Right lobe of liver (tissue), 4 donors: Measurements from ENCODE around the gene ALMS1.

Experiments used
- POLR2A ChIP-seq: fragments of 450-650 bp; IDR thresholded peaks from one replicate; pipeline ENCODE4 v1.6.1; 2017; ENCODE audit warnings: antibody characterized with exemption, mild to moderate bottlenecking
- TF ChIP-seq, protein P1 (sequence below), 4 donors: fragments of 200-600 bp in 3 of 4; fragments of 450-650 bp in 1 of 4; IDR thresholded peaks; one replicate each; pipeline versions ENCODE4 v1.5.1 to v1.8.0; 2016 to 2022; ENCODE audit warnings: antibody characterized with exemption in 4 of 4, mild to moderate bottlenecking in 2 of 4
- donor health status: DM: no; HTN: no; CAD: no.
- donor health status: DM: no; HTN: no; CAD: no.
- donor health status: DM: no; HTN: yes; CAD: no.

DNA sequence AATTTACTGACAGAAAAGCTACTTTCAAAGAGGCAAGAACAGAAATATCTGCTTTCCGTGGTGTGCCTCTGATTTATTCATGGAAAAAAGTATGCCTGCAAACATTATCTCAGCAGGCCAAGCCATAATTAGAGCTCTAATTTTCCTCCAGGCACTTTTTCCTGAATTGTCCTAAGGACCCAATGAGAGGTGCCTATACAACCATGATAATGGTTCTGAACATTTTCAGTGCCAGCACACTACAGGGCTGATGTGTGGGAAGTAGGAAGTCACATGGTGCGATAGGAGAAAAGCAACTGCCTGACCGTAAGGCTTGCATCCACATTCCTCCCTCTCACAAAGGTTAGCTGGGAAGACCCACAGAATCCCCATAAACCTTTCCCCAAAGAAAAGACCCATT is 46.4 kb upstream of the ALMS1 start:
- TF ChIP-seq, protein P1, sequence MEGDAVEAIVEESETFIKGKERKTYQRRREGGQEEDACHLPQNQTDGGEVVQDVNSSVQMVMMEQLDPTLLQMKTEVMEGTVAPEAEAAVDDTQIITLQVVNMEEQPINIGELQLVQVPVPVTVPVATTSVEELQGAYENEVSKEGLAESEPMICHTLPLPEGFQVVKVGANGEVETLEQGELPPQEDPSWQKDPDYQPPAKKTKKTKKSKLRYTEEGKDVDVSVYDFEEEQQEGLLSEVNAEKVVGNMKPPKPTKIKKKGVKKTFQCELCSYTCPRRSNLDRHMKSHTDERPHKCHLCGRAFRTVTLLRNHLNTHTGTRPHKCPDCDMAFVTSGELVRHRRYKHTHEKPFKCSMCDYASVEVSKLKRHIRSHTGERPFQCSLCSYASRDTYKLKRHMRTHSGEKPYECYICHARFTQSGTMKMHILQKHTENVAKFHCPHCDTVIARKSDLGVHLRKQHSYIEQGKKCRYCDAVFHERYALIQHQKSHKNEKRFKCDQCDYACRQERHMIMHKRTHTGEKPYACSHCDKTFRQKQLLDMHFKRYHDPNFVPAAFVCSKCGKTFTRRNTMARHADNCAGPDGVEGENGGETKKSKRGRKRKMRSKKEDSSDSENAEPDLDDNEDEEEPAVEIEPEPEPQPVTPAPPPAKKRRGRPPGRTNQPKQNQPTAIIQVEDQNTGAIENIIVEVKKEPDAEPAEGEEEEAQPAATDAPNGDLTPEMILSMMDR (IDR thresholded peaks at IDR 0.05): no peak
- TF ChIP-seq POLR2A: no peak
